ENCODE results near the gene TCF3. TPM values are rescaled to one million over a fixed set of nuclear protein-coding genes. Genes with fewer than 3 reads are reported as not detected.

The TCF3 gene
- total and polyA plus RNA-seq, 4 donors: 5.2 to 119 (median 12.8) TPM

DNA sequence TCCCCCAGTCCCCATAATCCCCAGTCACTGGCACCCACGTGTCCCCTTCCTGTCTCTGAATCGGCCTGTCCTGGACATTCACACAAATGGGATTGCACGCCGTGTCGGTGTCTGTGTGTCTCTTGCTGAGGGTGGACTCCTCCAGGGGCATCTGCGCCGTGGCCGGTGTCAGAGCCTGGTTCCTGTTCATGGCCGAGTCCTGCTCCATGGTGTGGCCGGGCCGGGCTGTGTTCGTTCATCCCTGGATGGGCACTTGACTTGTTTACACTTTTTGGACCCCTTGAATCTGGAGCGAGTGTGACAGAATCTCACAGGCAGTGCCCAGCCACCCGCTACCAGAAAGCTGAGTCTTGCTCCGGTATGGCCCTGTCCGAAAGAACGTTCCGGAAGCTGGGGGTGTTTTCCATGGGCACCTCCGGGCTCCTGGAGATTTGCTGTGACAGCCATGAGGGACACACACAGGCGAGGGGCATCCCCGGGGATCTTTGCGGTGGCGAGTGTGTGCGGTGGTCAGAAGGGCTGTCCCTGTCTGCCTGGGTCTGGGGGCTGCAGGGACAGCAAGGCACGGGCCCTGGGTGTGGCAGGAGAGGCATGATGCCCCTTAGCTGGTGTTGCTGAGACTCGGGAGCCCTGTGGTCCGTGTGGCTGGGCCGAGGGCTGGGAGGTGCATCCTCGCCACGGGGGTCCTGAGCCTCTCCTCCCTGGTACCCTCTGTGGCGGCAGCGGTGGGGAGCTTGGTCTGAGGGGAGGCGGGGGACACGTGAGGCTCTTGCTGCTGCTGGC is 77.9 kb downstream of the TCF3 start:
- WGBS: 90% methylated on average over 34 of the region's 34 CpGs
- Histone ChIP-seq H3K36me3 (ENCODE audit: control insufficient read depth in 4 of 4, insufficient read depth in 3 of 4, low read depth in 1 of 4, low read length in 3 of 4) (peaks cover 0 to 17% (median 2%) of the 10 kb centered on the region in 4 donors), H3K4me3 (ENCODE audit: low read depth in 1 of 3, low read length in 3 of 3) (no peak overlapping the region), H3K9ac (ENCODE audit: low read depth in 1 of 2, low read length in 2 of 2) (no peak overlapping the region), H3K4me1 (ENCODE audit: control insufficient read depth in 4 of 4, insufficient read depth in 4 of 4, low read length in 3 of 4) (no peaks in the 10 kb centered on the region), H3K9me3 (ENCODE audit: control insufficient read depth in 4 of 4, low read length in 3 of 4) (no peaks in the 10 kb centered on the region), H3K27me3 (ENCODE audit: control insufficient read depth in 4 of 4, insufficient read depth in 4 of 4, low read length in 3 of 4) (no peaks in the 10 kb centered on the region), H3K27ac (ENCODE audit: low read depth in 1 of 2, low read length in 2 of 2) (no peak overlapping the region)
- TF ChIP-seq, protein P1, sequence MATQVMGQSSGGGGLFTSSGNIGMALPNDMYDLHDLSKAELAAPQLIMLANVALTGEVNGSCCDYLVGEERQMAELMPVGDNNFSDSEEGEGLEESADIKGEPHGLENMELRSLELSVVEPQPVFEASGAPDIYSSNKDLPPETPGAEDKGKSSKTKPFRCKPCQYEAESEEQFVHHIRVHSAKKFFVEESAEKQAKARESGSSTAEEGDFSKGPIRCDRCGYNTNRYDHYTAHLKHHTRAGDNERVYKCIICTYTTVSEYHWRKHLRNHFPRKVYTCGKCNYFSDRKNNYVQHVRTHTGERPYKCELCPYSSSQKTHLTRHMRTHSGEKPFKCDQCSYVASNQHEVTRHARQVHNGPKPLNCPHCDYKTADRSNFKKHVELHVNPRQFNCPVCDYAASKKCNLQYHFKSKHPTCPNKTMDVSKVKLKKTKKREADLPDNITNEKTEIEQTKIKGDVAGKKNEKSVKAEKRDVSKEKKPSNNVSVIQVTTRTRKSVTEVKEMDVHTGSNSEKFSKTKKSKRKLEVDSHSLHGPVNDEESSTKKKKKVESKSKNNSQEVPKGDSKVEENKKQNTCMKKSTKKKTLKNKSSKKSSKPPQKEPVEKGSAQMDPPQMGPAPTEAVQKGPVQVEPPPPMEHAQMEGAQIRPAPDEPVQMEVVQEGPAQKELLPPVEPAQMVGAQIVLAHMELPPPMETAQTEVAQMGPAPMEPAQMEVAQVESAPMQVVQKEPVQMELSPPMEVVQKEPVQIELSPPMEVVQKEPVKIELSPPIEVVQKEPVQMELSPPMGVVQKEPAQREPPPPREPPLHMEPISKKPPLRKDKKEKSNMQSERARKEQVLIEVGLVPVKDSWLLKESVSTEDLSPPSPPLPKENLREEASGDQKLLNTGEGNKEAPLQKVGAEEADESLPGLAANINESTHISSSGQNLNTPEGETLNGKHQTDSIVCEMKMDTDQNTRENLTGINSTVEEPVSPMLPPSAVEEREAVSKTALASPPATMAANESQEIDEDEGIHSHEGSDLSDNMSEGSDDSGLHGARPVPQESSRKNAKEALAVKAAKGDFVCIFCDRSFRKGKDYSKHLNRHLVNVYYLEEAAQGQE (IDR thresholded peaks at IDR 0.05): no peak
- TF ChIP-seq EGR1 (IDR thresholded peaks at IDR 0.05; ENCODE audit: low read depth in 2 of 2): no peak
- no peak for TF ChIP-seq RAD21 (IDR thresholded peaks at IDR 0.05)
- TF ChIP-seq HNF4G (IDR thresholded peaks at IDR 0.05): no peak
- TF ChIP-seq YY1 (IDR thresholded peaks at IDR 0.05): no peak
- TF ChIP-seq SP1 (IDR thresholded peaks at IDR 0.05): no peak
- TF ChIP-seq, protein P2, sequence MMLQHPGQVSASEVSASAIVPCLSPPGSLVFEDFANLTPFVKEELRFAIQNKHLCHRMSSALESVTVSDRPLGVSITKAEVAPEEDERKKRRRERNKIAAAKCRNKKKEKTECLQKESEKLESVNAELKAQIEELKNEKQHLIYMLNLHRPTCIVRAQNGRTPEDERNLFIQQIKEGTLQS (IDR thresholded peaks at IDR 0.05): no peak
- no peak for TF ChIP-seq RXRA (IDR thresholded peaks at IDR 0.05)
- TF ChIP-seq HNF4A (conservative IDR thresholded peaks at IDR 0.05): no peak
- TF ChIP-seq JUND (IDR thresholded peaks at IDR 0.05): no peak
- no peak for TF ChIP-seq GABPA (IDR thresholded peaks at IDR 0.05 in 1 of 2, conservative IDR thresholded peaks at IDR 0.05 in 1 of 2)
- DNase-seq (ENCODE audit: low spot score): no peak

DNA sequence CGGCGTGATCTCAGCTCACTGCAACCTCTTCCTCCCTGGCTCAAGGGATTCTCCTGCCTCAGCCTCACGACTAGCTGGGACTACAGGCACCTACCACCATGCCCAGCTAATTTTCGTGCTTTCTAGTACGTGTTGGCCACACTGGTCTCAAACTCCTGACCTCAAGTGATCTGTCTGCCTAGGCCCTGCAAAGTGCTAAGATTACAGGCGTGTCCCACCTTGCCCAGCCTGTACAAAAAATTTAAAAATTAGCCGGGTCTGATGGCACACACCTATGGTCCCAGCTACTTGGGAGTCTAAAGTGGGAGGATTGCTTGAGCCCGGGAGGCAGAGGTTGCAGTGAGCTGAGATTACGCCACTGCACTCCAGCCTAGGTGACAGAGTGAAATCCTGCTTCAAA is 79.6 kb downstream of the TCF3 start:
- Histone ChIP-seq H3K27ac (ENCODE audit: low read depth in 1 of 2, low read length in 2 of 2) (no peak overlapping the region), H3K9ac (ENCODE audit: low read depth in 1 of 2, low read length in 2 of 2) (no peak overlapping the region), H3K9me3 (ENCODE audit: control insufficient read depth in 4 of 4, low read length in 3 of 4) (no peaks in the 10 kb centered on the region), H3K36me3 (ENCODE audit: control insufficient read depth in 4 of 4, insufficient read depth in 3 of 4, low read depth in 1 of 4, low read length in 3 of 4) (peaks cover 0 to 8% (median 2%) of the 10 kb centered on the region in 4 donors), H3K27me3 (ENCODE audit: control insufficient read depth in 4 of 4, insufficient read depth in 4 of 4, low read length in 3 of 4) (no peaks in the 10 kb centered on the region), H3K4me1 (ENCODE audit: control insufficient read depth in 4 of 4, insufficient read depth in 4 of 4, low read length in 3 of 4) (peaks cover 0 to 4% (median 3%) of the 10 kb centered on the region in 4 donors), H3K4me3 (ENCODE audit: low read depth in 1 of 3, low read length in 3 of 3) (no peak overlapping the region)
- WGBS: 85% methylated on average over 9 of the region's 9 CpGs
- DNase-seq (ENCODE audit: low spot score): no peak
- TF ChIP-seq YY1 (IDR thresholded peaks at IDR 0.05): no peak
- TF ChIP-seq HNF4A (conservative IDR thresholded peaks at IDR 0.05): no peak
- no peak for TF ChIP-seq JUND (IDR thresholded peaks at IDR 0.05)
- no peak for TF ChIP-seq GABPA (IDR thresholded peaks at IDR 0.05 in 1 of 2, conservative IDR thresholded peaks at IDR 0.05 in 1 of 2)
- TF ChIP-seq, protein P3, sequence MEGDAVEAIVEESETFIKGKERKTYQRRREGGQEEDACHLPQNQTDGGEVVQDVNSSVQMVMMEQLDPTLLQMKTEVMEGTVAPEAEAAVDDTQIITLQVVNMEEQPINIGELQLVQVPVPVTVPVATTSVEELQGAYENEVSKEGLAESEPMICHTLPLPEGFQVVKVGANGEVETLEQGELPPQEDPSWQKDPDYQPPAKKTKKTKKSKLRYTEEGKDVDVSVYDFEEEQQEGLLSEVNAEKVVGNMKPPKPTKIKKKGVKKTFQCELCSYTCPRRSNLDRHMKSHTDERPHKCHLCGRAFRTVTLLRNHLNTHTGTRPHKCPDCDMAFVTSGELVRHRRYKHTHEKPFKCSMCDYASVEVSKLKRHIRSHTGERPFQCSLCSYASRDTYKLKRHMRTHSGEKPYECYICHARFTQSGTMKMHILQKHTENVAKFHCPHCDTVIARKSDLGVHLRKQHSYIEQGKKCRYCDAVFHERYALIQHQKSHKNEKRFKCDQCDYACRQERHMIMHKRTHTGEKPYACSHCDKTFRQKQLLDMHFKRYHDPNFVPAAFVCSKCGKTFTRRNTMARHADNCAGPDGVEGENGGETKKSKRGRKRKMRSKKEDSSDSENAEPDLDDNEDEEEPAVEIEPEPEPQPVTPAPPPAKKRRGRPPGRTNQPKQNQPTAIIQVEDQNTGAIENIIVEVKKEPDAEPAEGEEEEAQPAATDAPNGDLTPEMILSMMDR (IDR thresholded peaks at IDR 0.05; ENCODE audit: low read depth, low read length, missing input control): no peak
- no peak for TF ChIP-seq FOXA2 (IDR thresholded peaks at IDR 0.05)
- no peak for TF ChIP-seq FOXA1 (IDR thresholded peaks at IDR 0.05)
- no peak for TF ChIP-seq NR2F2 (IDR thresholded peaks at IDR 0.05)
- TF ChIP-seq SP1 (IDR thresholded peaks at IDR 0.05): no peak
- TF ChIP-seq, protein P1 (IDR thresholded peaks at IDR 0.05): no peak
- TF ChIP-seq TAF1 (conservative IDR thresholded peaks at IDR 0.05): no peak
- TF ChIP-seq, protein P2 (IDR thresholded peaks at IDR 0.05): no peak
- TF ChIP-seq, protein P4, sequence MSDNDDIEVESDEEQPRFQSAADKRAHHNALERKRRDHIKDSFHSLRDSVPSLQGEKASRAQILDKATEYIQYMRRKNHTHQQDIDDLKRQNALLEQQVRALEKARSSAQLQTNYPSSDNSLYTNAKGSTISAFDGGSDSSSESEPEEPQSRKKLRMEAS (IDR thresholded peaks at IDR 0.05): no peak
- no peak for TF ChIP-seq RAD21 (IDR thresholded peaks at IDR 0.05)
- no peak for TF ChIP-seq RXRA (IDR thresholded peaks at IDR 0.05)
- no peak for TF ChIP-seq EGR1 (IDR thresholded peaks at IDR 0.05; ENCODE audit: low read depth in 2 of 2)
- TF ChIP-seq HNF4G (IDR thresholded peaks at IDR 0.05): no peak
